ENCODE measurements around the gene DUSP1.

Gene DUSP1

DNA sequence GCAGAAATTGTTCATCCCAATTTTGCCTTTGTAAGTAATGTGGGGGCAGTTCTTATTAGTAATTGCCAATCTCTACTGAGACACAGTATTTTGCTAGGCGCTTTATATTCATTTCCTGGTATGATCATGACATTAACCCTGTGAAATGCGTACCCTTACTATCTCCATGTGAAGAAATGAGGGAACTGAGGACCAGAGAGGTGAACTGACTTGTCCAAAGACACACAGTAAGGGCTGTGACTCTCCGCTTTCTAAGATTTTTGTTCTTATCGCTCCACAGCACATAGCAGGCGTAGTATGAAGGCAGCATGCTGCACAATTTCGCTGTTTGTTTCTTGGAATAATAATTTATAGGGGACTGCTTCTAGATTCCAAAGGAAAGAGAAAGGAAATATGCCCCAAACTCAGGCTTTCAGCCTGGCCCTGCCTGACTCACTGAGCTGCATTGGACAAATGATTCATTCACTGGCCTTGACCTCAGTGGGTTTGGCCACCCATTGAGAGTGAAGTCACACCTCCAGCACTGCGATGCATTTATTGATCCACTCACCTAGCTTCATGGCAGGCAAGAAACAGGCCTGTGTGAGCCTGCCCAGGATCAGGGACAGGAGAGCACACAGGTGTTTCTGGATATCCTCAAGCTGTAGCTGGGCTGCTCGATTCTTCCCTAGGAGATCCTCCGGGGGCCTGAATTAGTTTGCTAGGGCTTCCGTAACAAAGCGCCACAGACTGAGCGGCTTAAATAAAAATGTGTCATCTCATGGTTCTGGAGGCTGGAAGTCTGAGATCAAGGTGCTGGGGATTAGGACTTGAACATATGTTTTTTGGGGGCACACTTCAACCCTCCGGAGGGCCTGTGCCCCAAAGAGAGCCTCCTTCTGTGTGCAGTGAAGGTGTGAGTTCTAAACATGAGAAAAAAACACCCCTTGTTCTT lies 7.2 kb upstream of the DUSP1 start:
- DNase-seq, result no peak

DNA sequence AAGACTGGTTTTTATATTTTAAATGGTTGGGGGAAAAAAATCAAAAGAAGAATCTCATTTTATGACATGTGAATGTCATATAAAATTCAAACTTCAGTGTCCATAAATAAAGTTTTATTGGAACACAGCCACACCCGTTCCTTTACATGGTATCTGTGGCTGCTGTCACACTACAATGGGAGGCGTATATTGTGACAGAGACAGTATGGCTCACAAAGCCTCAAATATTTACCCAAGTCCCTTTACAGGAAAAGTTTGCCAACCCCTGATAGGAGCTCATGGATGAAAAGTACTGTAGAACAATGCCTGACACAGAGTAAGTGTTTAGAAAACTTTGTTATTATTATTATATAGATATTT lies 5.2 kb upstream of the DUSP1 start:
- no peak for DNase-seq

DNA sequence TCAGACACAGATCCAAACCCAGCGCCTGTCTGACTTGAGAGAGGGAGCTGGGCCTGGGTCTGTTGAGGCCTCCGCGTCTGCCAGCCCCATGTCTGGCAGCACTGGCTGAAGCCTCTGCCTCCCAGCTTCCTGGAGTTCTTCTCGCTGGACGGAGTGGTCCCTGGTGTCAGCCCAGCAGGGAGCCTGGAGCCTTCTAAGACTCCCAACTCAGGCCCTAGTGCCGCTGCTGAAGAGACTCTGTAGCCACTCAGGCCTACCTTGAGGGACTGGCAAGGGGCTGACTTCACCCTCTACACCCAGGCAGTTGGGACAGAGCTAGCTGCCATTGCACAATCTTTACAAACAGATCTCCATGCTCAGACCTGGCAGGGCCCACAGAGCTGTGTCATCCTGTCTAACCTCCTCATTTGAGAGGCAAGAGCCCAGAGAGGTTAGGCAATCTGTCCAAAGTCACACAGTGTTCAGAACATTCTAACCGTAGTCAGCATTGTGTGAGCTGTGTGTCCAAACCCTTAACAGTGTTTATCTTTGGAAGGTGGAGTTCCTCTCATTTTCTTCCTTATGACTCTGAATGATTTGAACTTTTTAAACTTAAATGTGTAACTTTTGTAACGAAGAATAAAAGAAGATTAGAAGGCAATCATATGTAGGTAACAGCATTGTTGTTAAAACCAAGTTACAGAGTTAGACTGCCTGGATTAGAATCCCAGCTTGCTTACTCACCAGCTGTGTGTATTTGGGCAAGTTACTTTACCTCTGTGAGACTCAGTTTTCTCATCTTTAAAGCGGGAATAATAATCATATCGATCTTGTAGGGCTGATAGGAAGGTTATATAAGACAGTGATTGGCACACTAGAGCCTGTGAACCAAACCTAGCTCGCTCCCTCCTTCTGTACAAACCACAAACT lies 4.6 kb upstream of the DUSP1 start:
- DNase-seq, result no peak

DNA sequence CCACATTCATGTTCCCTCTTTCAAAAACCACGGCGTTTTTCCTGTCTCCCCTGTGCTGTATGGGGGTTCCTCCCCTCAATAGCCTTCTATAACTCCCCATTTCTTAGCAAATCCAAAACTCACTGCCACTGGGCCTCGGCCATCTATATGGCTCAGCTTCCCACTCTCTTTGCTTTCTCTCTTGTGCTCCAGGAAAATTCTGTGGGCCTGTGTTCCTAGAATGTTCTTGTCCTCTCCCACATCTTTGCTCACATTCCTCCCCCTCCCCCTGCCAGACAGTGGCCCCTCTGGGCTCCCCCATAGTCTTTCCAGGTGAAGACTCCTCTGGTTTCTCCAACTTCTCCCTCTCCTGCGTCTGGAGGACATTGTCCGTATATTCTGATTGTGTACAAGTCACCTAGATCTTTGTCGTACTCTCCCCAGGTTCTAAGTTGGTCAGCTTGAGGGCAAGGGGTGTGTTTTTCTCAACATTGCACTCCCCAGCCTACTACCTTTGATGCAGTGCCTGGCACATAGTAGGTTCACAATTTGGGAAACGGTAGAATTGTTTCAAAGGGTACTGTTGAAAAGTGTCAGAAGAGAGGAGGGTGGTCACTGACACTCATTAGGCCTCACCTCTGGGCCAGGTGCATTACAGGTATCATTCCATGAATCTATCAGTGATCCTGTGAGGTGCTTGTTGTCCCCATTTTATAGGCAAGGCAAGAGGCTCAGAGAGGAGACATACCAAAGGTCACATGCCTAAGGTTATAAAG lies 3.7 kb upstream of the DUSP1 start:
- no peak for DNase-seq

DNA sequence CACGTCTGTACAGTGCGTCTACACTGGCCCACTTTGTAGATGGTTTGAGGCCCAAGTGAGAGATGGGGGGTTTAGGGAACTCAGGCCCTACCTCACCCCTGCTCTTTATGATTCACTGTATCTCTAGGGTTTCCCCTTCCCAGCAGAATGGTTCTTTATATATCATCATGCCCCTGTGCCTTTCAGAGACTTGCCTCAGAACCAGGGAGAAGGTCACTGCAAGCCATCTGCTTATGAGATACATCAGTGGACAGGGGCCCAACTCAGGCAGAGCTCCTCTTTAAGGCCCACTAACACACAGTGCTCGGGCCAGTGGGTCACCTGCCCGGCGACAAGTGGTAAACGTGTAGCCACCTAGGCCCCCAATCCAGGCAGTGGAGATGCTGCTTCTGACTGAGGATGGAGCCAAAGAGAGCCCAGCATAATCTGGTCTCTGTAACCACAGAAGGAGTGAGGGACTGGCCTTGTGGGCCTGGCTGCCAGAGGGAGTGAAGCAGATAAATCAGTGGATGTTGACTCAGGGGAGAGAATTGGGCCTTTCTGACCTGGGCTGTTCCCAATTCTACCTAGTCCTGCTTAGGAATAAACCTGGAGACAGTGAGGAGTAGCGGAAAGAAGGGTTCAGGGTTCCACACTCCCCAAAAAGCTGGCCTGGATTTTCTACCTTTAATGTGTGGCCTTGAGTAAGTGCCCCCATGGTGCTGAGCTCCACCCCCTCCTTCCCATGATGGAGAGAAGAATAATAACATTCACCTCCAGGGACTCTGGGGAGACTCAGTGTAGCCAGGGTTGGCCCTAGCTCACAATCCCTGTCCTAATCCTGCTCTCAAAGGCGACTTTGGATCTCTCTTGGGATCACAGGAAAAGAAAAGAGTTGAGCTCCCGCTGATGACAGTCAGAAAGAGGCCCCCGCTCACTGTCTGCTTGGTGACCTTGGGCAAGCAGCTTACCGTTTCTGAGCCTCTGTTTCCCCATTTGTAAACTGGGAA lies 2.8 kb upstream of the DUSP1 start:
- DNase-seq, result no peak

DNA sequence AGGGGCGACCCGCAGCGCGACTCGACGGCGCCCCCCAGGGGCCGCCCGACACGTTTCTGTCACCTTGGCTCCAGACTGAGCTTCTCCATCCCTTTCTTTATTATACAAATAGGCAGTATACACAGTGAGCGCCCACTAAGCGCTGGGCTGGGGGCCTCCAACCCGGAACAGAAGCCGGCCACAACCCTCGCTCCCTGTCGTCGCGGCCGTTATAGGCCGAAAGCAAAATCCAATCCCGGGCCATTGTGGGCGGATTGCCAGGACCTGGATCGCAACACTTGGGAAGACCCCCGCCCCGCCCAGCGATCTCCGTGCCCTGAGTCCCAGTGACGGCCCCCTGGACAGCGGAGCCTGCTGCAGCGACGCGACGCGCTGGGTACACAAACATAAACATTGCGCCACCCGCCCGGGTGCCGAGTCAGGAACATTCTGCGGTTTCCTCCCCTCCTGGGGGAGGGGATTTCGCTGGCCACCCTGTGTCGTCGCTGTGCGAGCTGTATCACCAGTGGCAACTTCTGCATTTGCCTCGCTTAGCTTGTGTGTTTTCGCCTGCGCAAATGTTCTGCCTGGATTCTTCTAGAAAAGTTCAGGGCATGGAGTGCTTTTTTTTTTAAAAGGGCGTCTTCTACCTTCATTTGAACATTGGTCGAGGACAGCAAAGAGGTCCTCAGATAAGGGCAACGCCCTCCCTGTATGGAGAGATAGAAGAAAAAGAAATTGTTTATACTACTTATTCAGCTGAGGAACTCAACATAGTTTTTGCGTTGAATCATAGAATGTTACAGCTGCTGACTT lies 1.3 kb upstream of the DUSP1 start:
- DNase-seq, result no peak

DNA sequence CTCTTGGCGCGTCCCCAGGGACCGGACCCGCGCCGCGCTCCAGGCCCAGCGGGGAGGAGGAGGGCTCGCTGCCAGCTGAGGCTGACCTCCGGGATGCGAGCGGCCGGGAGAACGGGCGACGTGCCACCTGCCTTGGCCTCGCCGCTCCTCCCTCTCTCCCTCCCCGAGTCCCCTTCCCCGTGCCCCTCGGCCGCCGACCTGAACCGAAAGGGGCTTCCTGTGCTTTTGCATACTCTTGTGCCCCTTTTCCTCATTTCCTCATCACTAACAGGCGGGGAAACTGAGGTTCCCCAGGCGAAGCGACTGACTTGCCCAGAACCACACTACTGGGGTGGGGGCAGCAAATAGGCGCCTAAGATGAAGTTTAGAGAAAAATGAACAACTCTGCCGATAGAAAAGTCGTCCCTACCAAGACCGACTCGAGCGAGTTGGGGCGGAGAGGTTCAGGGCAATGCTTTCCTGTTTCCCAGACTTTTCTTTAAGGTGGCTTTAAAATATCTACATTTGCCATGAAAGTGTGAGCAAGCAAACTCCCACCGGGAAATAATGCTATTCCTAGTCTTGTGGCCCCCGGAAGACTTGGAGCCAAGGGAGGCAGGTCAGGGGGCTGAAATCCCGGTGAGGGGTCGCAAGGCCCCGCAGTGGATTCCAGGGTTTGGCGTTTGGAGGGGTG lies 580 bp upstream of the DUSP1 start:
- DNase-seq, result no peak

DNA sequence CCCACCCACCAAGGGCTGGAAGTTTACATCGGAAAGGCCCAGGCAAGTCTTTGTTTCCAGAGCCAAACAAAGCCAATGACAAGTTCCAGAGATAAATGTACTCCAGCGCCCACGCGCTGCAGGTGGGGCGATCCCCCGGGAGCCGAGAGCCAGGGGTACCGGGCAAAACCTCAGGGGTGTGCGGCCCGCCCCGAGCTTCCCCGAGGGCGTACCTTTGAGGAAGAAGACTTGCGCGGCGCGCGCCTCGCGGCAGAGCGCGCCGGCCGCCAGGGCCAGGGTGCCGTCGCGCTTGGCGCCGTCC lies 671 bp downstream of the DUSP1 start:
- DNase-seq, result no peak

DNA sequence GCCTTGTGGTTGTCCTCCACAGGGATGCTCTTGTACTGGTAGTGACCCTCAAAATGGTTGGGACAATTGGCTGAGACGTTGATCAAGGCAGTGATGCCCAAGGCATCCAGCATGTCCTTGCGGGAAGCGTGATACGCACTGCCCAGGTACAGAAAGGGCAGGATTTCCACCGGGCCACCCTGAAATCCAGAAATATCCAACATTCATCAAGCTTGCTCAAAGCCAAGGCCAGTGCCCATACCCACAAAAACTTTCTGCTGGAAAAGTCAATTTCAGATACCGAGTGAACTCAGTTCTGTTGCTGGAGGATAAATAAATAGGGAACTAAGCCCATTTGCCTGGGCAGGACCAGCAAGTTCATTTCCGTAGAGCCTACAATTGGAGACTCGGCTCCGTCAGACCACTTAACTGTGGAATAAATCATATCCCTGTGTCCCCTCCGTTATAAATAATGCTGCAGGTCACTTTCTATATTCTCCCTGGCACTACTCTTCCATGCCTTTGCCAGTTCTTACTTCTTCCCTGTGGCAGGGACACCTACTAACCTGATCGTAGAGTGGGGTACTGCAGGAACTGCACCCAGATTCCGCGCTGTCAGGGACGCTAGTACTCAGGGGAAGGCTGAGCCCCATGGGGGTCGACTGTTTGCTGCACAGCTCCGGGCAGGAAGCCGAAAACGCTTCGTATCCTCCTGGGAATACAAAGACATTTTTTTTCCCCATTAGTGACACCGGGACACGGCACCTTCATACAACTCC lies 1.2 kb downstream of the DUSP1 start:
- no peak for DNase-seq

DNA sequence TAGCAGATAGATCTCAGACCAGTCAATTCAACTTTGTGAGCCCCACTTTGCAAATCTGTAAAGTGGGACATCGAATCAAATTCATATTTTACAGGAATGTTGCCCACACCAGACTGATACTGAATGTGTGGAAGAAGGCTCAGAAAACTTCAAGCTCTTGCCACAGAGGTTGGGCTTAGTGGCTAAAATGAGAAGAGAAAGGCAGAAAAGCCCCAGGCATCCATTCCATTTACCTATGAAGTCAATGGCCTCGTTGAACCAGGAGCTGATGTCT lies 1.7 kb downstream of the DUSP1 start:
- DNase-seq, result no peak

DNA sequence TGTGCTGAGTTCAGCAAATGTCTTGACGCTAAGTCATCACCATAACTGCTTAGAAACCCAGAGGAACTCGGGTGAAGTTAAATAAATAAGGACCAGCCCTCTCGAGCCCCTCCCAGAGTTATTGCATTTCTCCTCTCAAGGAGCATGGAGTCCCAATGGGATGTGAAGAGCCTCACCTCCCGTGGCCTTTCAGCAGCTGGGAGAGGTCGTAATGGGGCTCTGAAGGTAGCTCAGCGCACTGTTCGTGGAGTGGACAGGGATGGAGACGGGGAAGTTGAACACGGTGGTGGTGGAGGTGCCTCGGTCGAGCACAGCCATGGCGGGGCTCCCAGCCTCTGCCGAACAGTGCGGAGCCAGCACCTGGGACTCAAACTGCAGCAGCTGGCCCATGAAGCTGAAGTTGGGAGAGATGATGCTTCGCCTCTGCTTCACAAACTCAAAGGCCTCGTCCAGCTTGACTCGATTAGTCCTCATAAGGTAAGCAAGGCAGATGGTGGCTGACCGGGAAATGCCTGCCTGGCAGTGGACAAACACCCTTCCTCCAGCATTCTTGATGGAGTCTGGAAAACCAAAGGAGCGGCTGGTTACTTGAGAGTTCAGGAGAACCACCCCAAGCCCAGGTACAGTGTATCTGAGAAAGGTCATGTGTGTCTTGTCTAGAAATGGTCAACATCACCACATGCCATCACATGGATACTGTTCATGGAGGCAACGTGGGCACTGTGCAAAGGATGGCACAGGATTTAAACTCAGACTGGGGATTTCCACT lies 2.2 kb downstream of the DUSP1 start:
- no peak for DNase-seq

DNA sequence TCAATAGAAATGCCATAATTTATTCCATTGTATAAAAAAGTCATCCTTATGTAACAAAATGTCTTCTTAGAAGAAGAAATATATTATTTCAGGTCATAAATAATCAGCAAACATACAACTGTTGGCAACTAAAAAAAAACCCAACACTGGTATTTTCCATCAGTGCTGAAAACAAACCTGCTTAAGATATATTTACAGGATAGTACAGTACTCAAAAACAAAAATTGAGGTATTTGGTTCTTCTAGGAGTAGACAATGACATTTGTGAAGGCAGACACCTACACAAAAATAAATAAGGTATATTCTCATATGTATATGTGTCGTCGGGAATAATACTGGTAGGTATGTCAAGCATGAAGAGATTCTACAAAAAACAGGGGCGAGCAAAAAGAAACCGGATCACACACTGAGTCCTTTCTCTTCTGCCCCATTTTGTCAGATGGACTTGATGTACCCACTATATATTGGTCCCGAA lies 2.9 kb downstream of the DUSP1 start:
- no peak for DNase-seq

DNA sequence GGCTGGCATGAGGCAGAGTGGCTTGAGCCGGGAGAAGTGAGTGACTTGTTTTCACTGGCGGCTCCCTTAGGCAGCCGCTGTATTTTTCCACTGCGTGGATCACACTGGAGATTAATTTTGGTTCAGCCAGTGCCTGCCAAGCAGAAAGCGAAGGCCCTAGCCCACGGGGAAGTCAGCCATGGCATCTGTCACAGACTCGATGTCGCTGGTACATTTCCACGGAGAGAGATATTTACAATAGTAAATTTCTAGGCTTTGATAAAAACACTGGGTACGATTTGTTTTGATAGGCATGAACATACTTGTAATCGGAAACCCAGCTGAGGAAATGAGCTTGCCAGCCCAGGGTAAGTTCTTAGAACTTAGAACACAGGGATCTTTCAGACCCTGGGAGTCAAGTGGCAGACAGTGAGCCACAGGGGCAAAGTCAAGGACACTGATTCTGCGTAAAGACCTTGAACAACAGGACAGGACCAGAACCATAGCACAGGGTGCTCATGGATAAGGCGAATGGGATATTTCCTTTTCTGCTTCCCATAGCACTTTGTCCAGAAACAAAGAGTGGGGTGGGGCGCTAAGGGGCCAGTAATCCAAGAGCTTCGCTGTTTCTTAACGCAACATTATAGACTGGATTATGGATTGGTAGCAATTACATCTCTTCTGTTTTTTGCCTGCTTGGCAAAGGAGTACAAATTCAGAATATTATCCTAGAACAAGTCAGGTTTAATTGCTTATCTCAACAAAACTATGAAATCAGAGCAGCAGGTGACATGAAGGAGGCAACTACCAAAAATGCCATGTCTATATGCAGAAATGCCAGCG lies 4.5 kb downstream of the DUSP1 start:
- DNase-seq, result no peak

DNA sequence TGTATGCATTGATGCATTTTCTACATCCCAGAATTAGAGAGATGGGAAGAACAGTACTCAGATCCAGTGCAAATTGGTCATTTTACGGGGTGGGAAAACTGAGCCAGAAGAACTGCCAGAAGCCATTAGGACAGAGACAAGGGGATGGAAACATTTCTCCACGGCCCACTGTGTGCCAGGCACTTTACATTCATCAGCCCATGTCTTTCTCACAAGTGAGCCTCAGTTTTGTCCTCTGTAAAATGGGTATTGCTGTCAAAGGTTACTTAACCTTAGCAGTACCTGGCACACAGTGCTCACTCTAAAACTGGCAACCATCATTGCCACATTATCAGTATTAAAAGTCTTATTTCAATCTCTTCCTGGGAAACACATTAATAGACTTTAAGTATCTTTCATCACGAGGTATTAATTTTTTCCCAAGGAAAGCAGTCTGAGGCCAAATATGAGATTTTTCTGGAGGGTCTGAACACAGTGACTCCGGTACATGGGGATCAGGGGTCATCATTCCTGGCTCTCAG lies 5.2 kb downstream of the DUSP1 start:
- no peak for DNase-seq

DNA sequence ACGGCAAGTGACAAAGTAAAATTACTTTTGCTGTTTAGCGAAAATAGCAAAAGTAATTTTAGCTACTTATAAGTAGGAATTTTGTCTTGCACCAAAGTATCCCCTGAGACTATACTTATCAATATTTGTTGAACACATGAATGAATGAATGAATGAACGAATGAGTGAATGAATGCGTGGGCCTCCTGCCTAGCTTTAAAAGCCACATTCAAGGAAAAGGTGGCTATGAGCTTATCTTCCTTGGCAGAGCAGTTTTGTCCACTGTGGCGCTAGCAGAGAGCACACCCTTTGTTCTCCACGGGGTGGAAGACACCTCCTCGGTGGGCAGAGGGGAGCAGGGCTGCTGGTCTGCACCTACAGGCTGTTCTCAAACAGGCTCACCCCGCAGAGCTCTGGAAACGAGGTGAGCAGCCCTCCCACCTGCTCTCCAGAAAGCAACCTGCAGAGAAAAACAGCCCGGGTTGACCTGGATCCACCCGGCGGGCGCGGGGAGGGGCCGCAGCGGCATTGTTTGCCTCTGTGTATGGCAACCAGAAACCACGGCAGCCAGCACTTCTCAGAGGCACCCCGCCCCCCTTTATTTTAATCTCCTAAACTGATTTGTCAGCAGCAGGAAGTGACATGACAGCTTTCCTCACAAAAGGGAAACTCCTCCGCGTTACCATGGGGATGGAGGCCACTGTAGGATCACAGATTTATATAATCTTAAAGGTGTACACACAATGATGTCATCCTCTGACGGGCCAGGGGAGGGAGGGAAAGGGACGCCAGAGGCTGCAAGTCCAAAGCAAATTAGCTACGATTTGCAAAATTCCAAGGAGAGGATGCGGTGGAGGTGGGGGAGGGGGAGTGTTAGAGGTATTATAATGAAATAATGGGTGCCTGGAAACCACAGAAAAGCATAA lies 5.9 kb downstream of the DUSP1 start:
- peak; percentile 97 for DNase-seq

DNA sequence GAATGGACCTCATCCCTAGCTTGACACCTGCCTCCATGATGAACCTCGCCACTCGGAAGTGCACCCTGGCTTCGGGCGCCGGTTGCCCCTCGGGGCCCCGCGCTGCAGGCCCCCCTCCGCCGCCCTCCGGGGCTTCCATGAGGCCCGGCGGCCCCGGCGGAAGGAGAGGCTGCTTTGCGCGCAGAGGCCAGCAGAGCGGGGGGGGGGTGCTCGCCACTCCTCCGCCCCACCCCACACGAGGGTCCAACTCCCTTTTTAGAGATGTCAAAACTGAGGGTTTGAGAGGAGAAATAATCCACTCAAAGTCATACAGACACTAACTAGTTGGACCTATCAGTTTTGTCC lies 7.9 kb downstream of the DUSP1 start:
- no peak for DNase-seq

Data from DMS153 (cell line).